Common myeloid progenitor, CD34-positive (primary cell): Measurements from ENCODE around the gene LOXL1.
"Not testable (repeated sequence)": the region's sequence is repeated elsewhere in the genome, so short reads cannot be mapped to it uniquely, and the experiment has no call there.

Source experiments
- CTCF ChIA-PET: fragments of 350-600 bp; sonication (Branson Sonifier 250); formaldehyde crosslinking; loops from one replicate; lab custom pipeline; 2021; ENCODE audit warnings: antibody characterized with exemption; lab: Charles Lee
- POLR2A ChIA-PET: fragments of 350-600 bp; sonication (Branson Sonifier 250); formaldehyde crosslinking; loops from one replicate; lab custom pipeline; 2021; ENCODE audit warnings: antibody characterized with exemption; lab: Charles Lee
- DNase-seq, 3 donors: peaks; one replicate each; pipeline versions ENCODE4 v3.0.0 to v3.0.0-alpha.2; 2013
- H3K27ac ChIP-seq, 2 experiments: 1 replicate in 1 of 2; 2 replicates in 1 of 2; pipeline ENCODE4 v1.7.0; 2013; ENCODE audit warnings: inconsistent platforms in 2 of 2, low read length in 2 of 2, mild to moderate bottlenecking in 2 of 2, low read depth in 1 of 2, moderate library complexity in 1 of 2; ENCODE audit not compliant: severe bottlenecking in 2 of 2, insufficient read depth in 1 of 2, poor library complexity in 1 of 2
- H3K27me3 ChIP-seq, 5 experiments: replicated peaks in 2 of 5; 1 replicate in 3 of 5; 2 replicates in 2 of 5; pipeline versions ENCODE4 v1.6.1 to v1.7.0; 2013; ENCODE audit warnings: low read length in 4 of 5, mild to moderate bottlenecking in 2 of 5, moderate library complexity in 2 of 5, inconsistent platforms in 1 of 5; ENCODE audit not compliant: insufficient read depth in 5 of 5, control insufficient read depth in 4 of 5
- H3K36me3 ChIP-seq, 4 experiments: 1 replicate in 2 of 4; 2 replicates in 2 of 4; pipeline versions ENCODE4 v1.6.1 to v1.7.0; 2013; ENCODE audit warnings: low read length in 3 of 4, control low read depth in 1 of 4, mild to moderate bottlenecking in 1 of 4; ENCODE audit not compliant: control insufficient read depth in 4 of 4, insufficient read depth in 4 of 4
- H3K4me1 ChIP-seq, 4 experiments: 1 replicate in 3 of 4; 2 replicates in 1 of 4; pipeline versions ENCODE4 v1.6.1 to v1.7.1; 2013; ENCODE audit warnings: low read length in 3 of 4, mild to moderate bottlenecking in 3 of 4, control low read depth in 1 of 4, inconsistent platforms in 1 of 4, moderate library complexity in 1 of 4; ENCODE audit not compliant: control insufficient read depth in 4 of 4, insufficient read depth in 4 of 4; ENCODE audit errors: control extremely low read depth in 1 of 4
- H3K4me3 ChIP-seq, 7 experiments: 1 replicate in 4 of 7; 2 replicates in 3 of 7; pipeline versions ENCODE4 v1.5.1 to v1.7.0; 2013; ENCODE audit warnings: mild to moderate bottlenecking in 7 of 7, low read length in 6 of 7, moderate library complexity in 6 of 7, inconsistent platforms in 2 of 7, low read depth in 2 of 7, control low read depth in 1 of 7; ENCODE audit not compliant: insufficient read depth in 4 of 7, control insufficient read depth in 1 of 7; ENCODE audit errors: extremely low read depth in 1 of 7
- H3K9me3 ChIP-seq, 5 experiments: 1 replicate in 4 of 5; 2 replicates in 1 of 5; pipeline versions ENCODE4 v1.6.1 to v1.7.1; 2013; ENCODE audit warnings: low read length in 4 of 5, mild to moderate bottlenecking in 2 of 5, inconsistent platforms in 1 of 5, low read depth in 1 of 5, moderate library complexity in 1 of 5; ENCODE audit not compliant: control insufficient read depth in 4 of 5, insufficient read depth in 2 of 5; ENCODE audit errors: control extremely low read depth in 1 of 5
- WGBS: methylation state at CpG from one replicate; pipeline ENCODE4 v1.1.5; 2013; ENCODE audit not compliant: insufficient coverage; 5-methylcytosine and 5-hydroxymethylcytosine counted together

LOXL1 gene

GRCh38 chr15:73969151-73969759, 43.0 kb downstream of the LOXL1 start:
- no peak overlapping the region for H3K4me3 ChIP-seq
- DNase-seq, result no peak
- POLR2A ChIA-PET, result no interaction called here
- H3K4me1 ChIP-seq, result peaks cover 1 to 41% (median 32%) of the 10 kb centered on the region in 4 experiments
- WGBS, result 85% methylated on average over 3 of the region's 6 CpGs
- no peaks in the 10 kb centered on the region for H3K27me3 ChIP-seq
- CTCF ChIA-PET, result interaction anchor here (1.4 to 7.4 kb wide), 8 partner anchors 9 to 338 kb away, joined by 3 to 59 read pairs (median 10); no protein-coding TSS in a partner anchor
- H3K27ac ChIP-seq, result no peak overlapping the region
- H3K36me3 ChIP-seq, result no peaks in the 10 kb centered on the region
- H3K9me3 ChIP-seq, result no peaks in the 10 kb centered on the region

- H3K9me3 ChIP-seq, result no peaks in the 10 kb centered on the region
- H3K36me3 ChIP-seq, result no peaks in the 10 kb centered on the region
- 34% methylated on average over 19 of the region's 26 CpGs for WGBS
- H3K27me3 ChIP-seq, result no peaks in the 10 kb centered on the region
- POLR2A ChIA-PET, result interaction anchor here (0.7 kb wide), 1 partner anchor 22 kb away, joined by 3 read pairs; no protein-coding TSS in a partner anchor
- no peak overlapping the region for H3K27ac ChIP-seq
- CTCF ChIA-PET, result interaction anchor here (0.6 to 7.8 kb wide), 29 partner anchors 9 to 352 kb away, joined by 3 to 96 read pairs (median 5); partner anchors contain the start of genes PML and STOML1
- H3K4me1 ChIP-seq, result peaks cover 3 to 37% (median 30%) of the 10 kb centered on the region in 4 experiments
- peak; percentile 78 to 89 (median 85) for DNase-seq
- peak overlapping the region in 5 of 7 experiments; percentile 19 to 64 (median 43) for H3K4me3 ChIP-seq
These were observed 46.9 kb downstream of the LOXL1 start for GRCh38 chr15:73972984-73973682.

- not testable (repeated sequence) for H3K9me3 ChIP-seq, H3K4me3 ChIP-seq, H3K27me3 ChIP-seq, H3K36me3 ChIP-seq, DNase-seq, H3K27ac ChIP-seq
- WGBS, result 97% methylated on average over 32 of the region's 39 CpGs
- peaks cover 3 to 37% (median 30%) of the 10 kb centered on the region in 4 experiments for H3K4me1 ChIP-seq
- CTCF ChIA-PET, result interaction anchor here (1.0 to 7.8 kb wide), 24 partner anchors 8 to 349 kb away, joined by 3 to 96 read pairs (median 10); partner anchors contain the start of genes PML, STOML1 and TBC1D21
- POLR2A ChIA-PET, result interaction anchor here (0.6 to 1.4 kb wide), 3 partner anchors 9 to 254 kb away, joined by 3 to 4 read pairs (median 3); no protein-coding TSS in a partner anchor
These were observed 47.5 kb downstream of the LOXL1 start for GRCh38 chr15:73973683-73974200.

- ChIA-PET POLR2A (interaction anchor here (1.4 kb wide), 1 partner anchor 19 kb away, joined by 3 read pairs; no protein-coding TSS in a partner anchor), CTCF (interaction anchor here (0.6 to 7.8 kb wide), 12 partner anchors 11 to 332 kb away, joined by 3 to 96 read pairs (median 4); partner anchors contain the start of genes PML and STOML1)
- DNase-seq, result peak; percentile 59 to 91 (median 89)
- not testable (repeated sequence) for H3K9me3 ChIP-seq, H3K27me3 ChIP-seq, H3K36me3 ChIP-seq, H3K27ac ChIP-seq
- Histone ChIP-seq H3K4me3 (peak overlapping the region in 3 of 7 experiments; percentile 50 to 66 (median 65)), H3K4me1 (peaks cover 3 to 41% (median 32%) of the 10 kb centered on the region in 4 experiments)
- 25% methylated on average over 11 of the region's 18 CpGs for WGBS
These were observed 49.3 kb downstream of the LOXL1 start for GRCh38 chr15:73975440-73976125.

GRCh38 chr15:73978896-73979295, 52.6 kb downstream of the LOXL1 start:
- no peak overlapping the region for H3K27ac ChIP-seq
- H3K4me1 ChIP-seq, result peaks cover 21 to 64% (median 56%) of the 10 kb centered on the region in 4 experiments
- H3K9me3 ChIP-seq, result no peaks in the 10 kb centered on the region
- DNase-seq, result no peak
- POLR2A ChIA-PET, result no interaction called here
- WGBS, result no CpG with 5 or more reads among the region's 3 CpGs
- CTCF ChIA-PET, result interaction anchor here (0.8 to 1.6 kb wide), 6 partner anchors 9 to 74 kb away, joined by 3 to 6 read pairs (median 4); partner anchors contain the start of gene PML
- no peaks in the 10 kb centered on the region for H3K36me3 ChIP-seq
- H3K4me3 ChIP-seq, result no peak overlapping the region
- no peaks in the 10 kb centered on the region for H3K27me3 ChIP-seq

GRCh38 chr15:73979636-73980035, 53.4 kb downstream of the LOXL1 start:
- Histone ChIP-seq H3K4me3 (no peak overlapping the region), H3K27ac (no peak overlapping the region), H3K4me1 (peaks cover 23 to 70% (median 63%) of the 10 kb centered on the region in 4 experiments), H3K27me3 (no peaks in the 10 kb centered on the region), H3K36me3 (no peaks in the 10 kb centered on the region), H3K9me3 (no peaks in the 10 kb centered on the region)
- POLR2A ChIA-PET, result no interaction called here
- CTCF ChIA-PET, result interaction anchor here (0.9 to 1.0 kb wide), 2 partner anchors 15 to 28 kb away, joined by 3 to 4 read pairs; partner anchors contain the start of gene PML
- 100% methylated on average over 1 of the region's 1 CpG for WGBS
- no peak for DNase-seq
